HepG2 (cell line): ENCODE results near the gene RRP12. TPM values are rescaled to one million over a fixed set of nuclear protein-coding genes. Genes with fewer than 3 reads are reported as not detected.
A peak's percentile ranks its signal among the peaks of the same experiment; 100 is the strongest.

Experiments
- ARID2 ChIP-seq: sonication (generic); formaldehyde crosslinking; IDR thresholded peaks from 2 replicates; pipeline ENCODE4 v1.8.1; 2022; ENCODE audit warnings: mild to moderate bottlenecking, missing genetic modification reagents, borderline replicate concordance
- ASH2L ChIP-seq: fragments of 300-600, 200-600 bp; sonication (generic); IDR thresholded peaks from 2 replicates; pipeline ENCODE4 v1.7.0; 2017; ENCODE audit warnings: low read depth, mild to moderate bottlenecking, moderate library complexity, mixed read lengths, low read length; ENCODE audit not compliant: insufficient read length
- BHLHE40 ChIP-seq: IDR thresholded peaks from 2 replicates; pipeline ENCODE4 v1.6.1; 2011; ENCODE audit warnings: low read length, improper control_type of control experiment
- DMTF1 ChIP-seq: sonication (generic); formaldehyde crosslinking; IDR thresholded peaks from 2 replicates; pipeline ENCODE4 v1.4.0; 2020; ENCODE audit warnings: mild to moderate bottlenecking, missing genetic modification reagents
- DRAP1 ChIP-seq: IDR thresholded peaks from 2 replicates; pipeline ENCODE4 v1.6.1; 2016; ENCODE audit warnings: missing genetic modification reagents, missing compliant biosample characterization
- FOXC1 ChIP-seq: sonication (generic); formaldehyde crosslinking; IDR thresholded peaks from 2 replicates; pipeline ENCODE4 v1.8.0; 2022; ENCODE audit warnings: mild to moderate bottlenecking, missing genetic modification reagents, borderline replicate concordance
- GMEB1 ChIP-seq: sonication (generic); formaldehyde crosslinking; IDR thresholded peaks from 2 replicates; pipeline ENCODE4 v1.5.1; 2020; ENCODE audit warnings: missing genetic modification reagents, mild to moderate bottlenecking, borderline replicate concordance
- MAFK ChIP-seq, 2 experiments: IDR thresholded peaks in 1 of 2; conservative IDR thresholded peaks in 1 of 2; 2 replicates each; pipeline ENCODE4 v1.6.1; 2011; ENCODE audit warnings: improper control_type of control experiment in 2 of 2, low read length in 2 of 2
- MLXIP ChIP-seq: sonication (generic); formaldehyde crosslinking; IDR thresholded peaks from 2 replicates; pipeline ENCODE4 v1.9.0; 2021; ENCODE audit warnings: missing genetic modification reagents, borderline replicate concordance
- MTF1 ChIP-seq: sonication (generic); formaldehyde crosslinking; IDR thresholded peaks from 2 replicates; pipeline ENCODE4 v1.5.0; 2020; ENCODE audit warnings: missing genetic modification reagents
- SMARCC2 ChIP-seq: fragments of 450-650 bp; IDR thresholded peaks from 2 replicates; pipeline ENCODE4 v1.6.1; 2017; ENCODE audit warnings: antibody characterized with exemption, mild to moderate bottlenecking
- ZBTB34 ChIP-seq: sonication (generic); formaldehyde crosslinking; IDR thresholded peaks from 2 replicates; pipeline ENCODE4 v1.8.0; 2022; ENCODE audit warnings: mild to moderate bottlenecking, missing genetic modification reagents
- ZBTB7B ChIP-seq: sonication (generic); formaldehyde crosslinking; IDR thresholded peaks from 2 replicates; pipeline ENCODE4 v1.4.0; 2020; ENCODE audit warnings: missing genetic modification reagents
- ZEB1 ChIP-seq: IDR thresholded peaks from 2 replicates; pipeline ENCODE4 v1.6.1; 2012; ENCODE audit warnings: mild to moderate bottlenecking, low read depth, inconsistent platforms; ENCODE audit not compliant: insufficient replicate concordance
- ZFP91 ChIP-seq: sonication (generic); formaldehyde crosslinking; IDR thresholded peaks from 2 replicates; pipeline ENCODE4 v1.9.0; 2022; ENCODE audit warnings: missing genetic modification reagents, mild to moderate bottlenecking, borderline replicate concordance
- ZNF274 ChIP-seq: sonication (generic); formaldehyde crosslinking; IDR thresholded peaks from 2 replicates; pipeline ENCODE4 v1.5.1; 2020; ENCODE audit warnings: mild to moderate bottlenecking, missing genetic modification reagents
- ZNF746 ChIP-seq: sonication (generic); formaldehyde crosslinking; IDR thresholded peaks from 2 replicates; pipeline ENCODE4 v1.8.0; 2022; ENCODE audit warnings: mild to moderate bottlenecking, missing genetic modification reagents
- ZNF878 ChIP-seq: sonication (generic); formaldehyde crosslinking; IDR thresholded peaks from 2 replicates; pipeline ENCODE4 v1.8.1; 2023; ENCODE audit warnings: mild to moderate bottlenecking, missing genetic modification reagents, moderate library complexity
- polyA plus RNA-seq, 8 experiments: library from polyadenylated mRNA; depleted of rRNA in 3 of 8; stranded (reverse) in 7 of 8; unstranded in 1 of 8; fragments of >200 nt; fragmentation: Illumina TruSeq in 4 of 8; extraction: Trizol in 4 of 8; gene quantifications; 2 replicates each; pipeline versions ENCODE4 v1.2.1 to v1.2.3, GENCODE V29; 2011 to 2016; ENCODE audit warnings: low read depth in 4 of 8, missing spikeins in 1 of 8, mixed read lengths in 1 of 8; ENCODE audit not compliant: insufficient read depth in 1 of 8
- total RNA-seq, 5 experiments: library from RNA; depleted of rRNA; stranded (reverse); fragments of >200 nt; fragmentation: Illumina TruSeq; extraction: Trizol; gene quantifications; 2 replicates each; pipeline ENCODE4 v1.2.3, GENCODE V29; 2016; ENCODE audit warnings: low read depth in 1 of 5
- TF ChIP-seq, protein P1 (sequence below): conservative IDR thresholded peaks from 2 replicates; pipeline ENCODE4 v1.6.1; 2018; ENCODE audit warnings: missing genetic modification reagents

RRP12 gene
- total and polyA plus RNA-seq, 2 of the 13 experiments (the other 11 are each of a cell fraction or from before 2014, with no cell fraction given): 13.2 to 39.4 TPM

DNA sequence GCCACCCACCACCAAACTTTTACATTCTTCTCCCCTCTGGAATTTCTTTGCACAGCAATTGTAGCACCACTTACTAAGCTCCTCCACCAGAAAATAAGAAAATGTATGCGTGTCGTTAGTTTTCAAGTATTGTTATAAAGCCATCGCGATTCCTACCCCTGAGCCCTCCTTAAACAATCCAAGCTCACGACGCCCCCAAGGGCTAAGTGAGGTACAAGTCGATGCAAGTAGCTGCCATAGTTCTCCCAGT is 67.9 kb downstream of the RRP12 start (continued):
- TF ChIP-seq ARID2 (no peak), ZNF878 (CRISPR knock-in tag) (no peak), SMARCC2 (no peak), ZNF274 (CRISPR knock-in tag) (no peak), ZNF746 (CRISPR knock-in tag) (no peak), MTF1 (CRISPR knock-in tag) (no peak), MAFK (conservative IDR thresholded peaks at IDR 0.05 in 1 of 2, IDR thresholded peaks at IDR 0.05 in 1 of 2; ENCODE audit: low read length in 2 of 2) (no peak), DRAP1 (CRISPR knock-in tag) (no peak), ZEB1 (no peak), ZFP91 (0 out of 2 replicates have a peak, but pooled peaks have one; percentile 26), ZBTB7B (CRISPR knock-in tag) (no peak), DMTF1 (CRISPR knock-in tag) (no peak), ZBTB34 (CRISPR knock-in tag) (no peak), GMEB1 (peak; percentile 17; the same call in 1 of the 2 replicates), MLXIP (no peak), FOXC1 (no peak), ASH2L (no peak), BHLHE40 (no peak)
- TF ChIP-seq, protein P1, sequence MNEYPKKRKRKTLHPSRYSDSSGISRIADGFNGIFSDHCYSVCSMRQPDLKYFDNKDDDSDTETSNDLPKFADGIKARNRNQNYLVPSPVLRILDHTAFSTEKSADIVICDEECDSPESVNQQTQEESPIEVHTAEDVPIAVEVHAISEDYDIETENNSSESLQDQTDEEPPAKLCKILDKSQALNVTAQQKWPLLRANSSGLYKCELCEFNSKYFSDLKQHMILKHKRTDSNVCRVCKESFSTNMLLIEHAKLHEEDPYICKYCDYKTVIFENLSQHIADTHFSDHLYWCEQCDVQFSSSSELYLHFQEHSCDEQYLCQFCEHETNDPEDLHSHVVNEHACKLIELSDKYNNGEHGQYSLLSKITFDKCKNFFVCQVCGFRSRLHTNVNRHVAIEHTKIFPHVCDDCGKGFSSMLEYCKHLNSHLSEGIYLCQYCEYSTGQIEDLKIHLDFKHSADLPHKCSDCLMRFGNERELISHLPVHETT: no peak
